K562 (cell line): ENCODE results near the gene PHF12. TPM values are rescaled to one million over a fixed set of nuclear protein-coding genes. Genes with fewer than 3 reads are reported as not detected.

Experiments used
- ARNT ChIP-seq, 2 experiments: fragments of 450-650 bp; IDR thresholded peaks; 2 replicates each; pipeline ENCODE4 v1.6.1; 2016; ENCODE audit warnings: mild to moderate bottlenecking in 1 of 2
- BACH1 ChIP-seq: fragments of 200-800 bp; sonication (Bioruptor generic); IDR thresholded peaks from 2 replicates; pipeline ENCODE4 v1.6.1; 2016; ENCODE audit warnings: missing genetic modification characterization, missing compliant biosample characterization
- CBX1 ChIP-seq: sonication (generic); IDR thresholded peaks from 2 replicates; pipeline ENCODE4 v1.6.1; 2016; ENCODE audit warnings: antibody characterized with exemption, low read depth, mild to moderate bottlenecking
- CEBPG ChIP-seq, 3 experiments: fragments of 200-800 bp in 1 of 3; sonication (Bioruptor generic) in 1 of 3; sonication (generic) in 1 of 3; formaldehyde crosslinking in 1 of 3; IDR thresholded peaks in 2 of 3; conservative IDR thresholded peaks in 1 of 3; 2 replicates each; pipeline versions ENCODE4 v1.6.1 to v1.8.0; 2016 to 2022; ENCODE audit warnings: missing compliant biosample characterization in 2 of 3, missing genetic modification characterization in 2 of 3, mild to moderate bottlenecking in 1 of 3, missing genetic modification reagents in 1 of 3
- DMBX1 ChIP-seq: fragments of 250-450 bp; sonication (Bioruptor Pico); IDR thresholded peaks from 2 replicates; pipeline ENCODE4 v1.8.0; 2022; ENCODE audit warnings: inconsistent platforms, mild to moderate bottlenecking, moderate library complexity, borderline replicate concordance
- EZH2 ChIP-seq: IDR thresholded peaks from 2 replicates; pipeline ENCODE4 v1.6.1; 2012; ENCODE audit warnings: low read depth, mild to moderate bottlenecking, inconsistent platforms, low read length, borderline replicate concordance
- FOSL1 ChIP-seq: fragments of 200-800 bp; sonication (Bioruptor generic); conservative IDR thresholded peaks from 2 replicates; pipeline ENCODE4 v1.6.1; 2016; ENCODE audit warnings: missing genetic modification characterization, missing compliant biosample characterization
- JUND ChIP-seq, 2 experiments: IDR thresholded peaks; 2 replicates in 1 of 2; 3 replicates in 1 of 2; pipeline ENCODE4 v1.6.1; 2011; ENCODE audit warnings: borderline replicate concordance in 2 of 2, low read depth in 2 of 2, low read length in 2 of 2, improper control_type of control experiment in 1 of 2, missing biosample characterization in 1 of 2, missing genetic modification characterization in 1 of 2, missing genetic modification reagents in 1 of 2
- NELFE ChIP-seq: IDR thresholded peaks from 2 replicates; pipeline ENCODE4 v1.6.1; 2011; ENCODE audit warnings: mild to moderate bottlenecking; ENCODE audit not compliant: insufficient read depth, insufficient read length
- NFATC3 ChIP-seq: fragments of 450-650 bp; IDR thresholded peaks from 2 replicates; pipeline ENCODE4 v1.6.1; 2017; ENCODE audit warnings: mild to moderate bottlenecking
- SMAD4 ChIP-seq: fragments of 250-450 bp; sonication (Bioruptor Pico); conservative IDR thresholded peaks from 2 replicates; pipeline ENCODE4 v1.8.0; 2021; ENCODE audit warnings: inconsistent platforms, mild to moderate bottlenecking, moderate library complexity
- TSC22D4 ChIP-seq: fragments of 450-650 bp; IDR thresholded peaks from 2 replicates; pipeline ENCODE4 v1.6.1; 2016; ENCODE audit warnings: missing genetic modification characterization, missing biosample characterization, control low read depth
- XRCC4 ChIP-seq: IDR thresholded peaks from one replicate; pipeline ENCODE4 v1.6.1; 2011; ENCODE audit not compliant: insufficient read depth, insufficient read length; ENCODE audit errors: extremely low read depth
- YY1 ChIP-seq, 3 experiments: IDR thresholded peaks; 2 replicates each; pipeline ENCODE4 v1.6.1; 2011; ENCODE audit warnings: low read length in 2 of 3, mild to moderate bottlenecking in 2 of 3, moderate library complexity in 2 of 3, borderline replicate concordance in 1 of 3, control low read depth in 1 of 3, low read depth in 1 of 3; ENCODE audit not compliant: insufficient read depth in 3 of 3, insufficient replicate concordance in 2 of 3, control insufficient read depth in 1 of 3, insufficient read length in 1 of 3; ENCODE audit errors: extremely low read depth in 1 of 3
- ZBTB17 ChIP-seq: fragments of 450-650 bp; formaldehyde crosslinking; IDR thresholded peaks from 2 replicates; pipeline ENCODE4 v1.4.0; 2020; ENCODE audit warnings: mild to moderate bottlenecking
- ZNF121 ChIP-seq: sonication (generic); formaldehyde crosslinking; conservative IDR thresholded peaks from 2 replicates; pipeline ENCODE4 v1.8.0; 2022; ENCODE audit warnings: missing genetic modification reagents
- ZNF311 ChIP-seq: fragments of 250-450 bp; sonication (Bioruptor Pico); IDR thresholded peaks from 2 replicates; pipeline ENCODE4 v1.4.0; 2020; ENCODE audit warnings: mild to moderate bottlenecking, moderate library complexity
- ZNF592 ChIP-seq: fragments of 450-650 bp; IDR thresholded peaks from 2 replicates; pipeline ENCODE4 v1.6.1; 2017; ENCODE audit warnings: antibody characterized with exemption, mild to moderate bottlenecking
- ZNF639 ChIP-seq, 2 experiments: fragments of 200-800 bp in 1 of 2; sonication (Bioruptor generic) in 1 of 2; sonication (generic) in 1 of 2; formaldehyde crosslinking in 1 of 2; IDR thresholded peaks in 1 of 2; conservative IDR thresholded peaks in 1 of 2; 2 replicates each; pipeline versions ENCODE4 v1.5.0 to v1.6.1; 2016 to 2020; ENCODE audit warnings: missing compliant biosample characterization in 1 of 2, missing genetic modification characterization in 1 of 2, missing genetic modification reagents in 1 of 2
- ZNF699 ChIP-seq: fragments of 250-450 bp; sonication (Bioruptor Pico); IDR thresholded peaks from 2 replicates; pipeline ENCODE4 v1.8.0; 2021; ENCODE audit warnings: mild to moderate bottlenecking, moderate library complexity; ENCODE audit not compliant: insufficient replicate concordance
- ZNF764 ChIP-seq: fragments of 250-450 bp; sonication (Bioruptor Pico); IDR thresholded peaks from 2 replicates; pipeline ENCODE4 v1.4.0; 2020; ENCODE audit warnings: low read depth, mild to moderate bottlenecking, moderate library complexity
- polyA plus RNA-seq, 8 experiments: library from polyadenylated mRNA; depleted of rRNA in 4 of 8; stranded (reverse) in 5 of 8; unstranded in 3 of 8; fragments of >200 nt; fragmentation: Nextera tagmentation in 2 of 8; fragmentation: Illumina TruSeq in 1 of 8; extraction: Ambion mirVana in 2 of 8; extraction: Trizol in 1 of 8; gene quantifications; 2 replicates each; pipeline versions ENCODE4 v1.2.1 to v1.2.3, GENCODE V29; 2011 to 2014; ENCODE audit warnings: inconsistent platforms in 1 of 8, missing spikeins in 1 of 8
- total RNA-seq, 7 experiments: library from RNA; depleted of rRNA in 6 of 7; stranded (reverse); fragments of >200 nt in 6 of 7; fragmentation: Illumina TruSeq in 2 of 7; extraction: Trizol in 2 of 7; gene quantifications; 2 replicates each; pipeline versions ENCODE4 v1.2.1 to v1.2.3, GENCODE V29; 2011 to 2021; ENCODE audit warnings: low replicate concordance in 1 of 7

Gene PHF12
- total and polyA plus RNA-seq, 9 of the 15 experiments (the other 6 are each of a cell fraction or from before 2014, with no cell fraction given), result 0.82 to 31.3 (median 13.5) TPM

- TF ChIP-seq YY1 (IDR thresholded peaks at IDR 0.05; ENCODE audit: borderline replicate concordance in 1 of 3, control insufficient read depth in 1 of 3, extremely low read depth in 1 of 3, insufficient read depth in 3 of 3, insufficient read length in 1 of 3, insufficient replicate concordance in 2 of 3, low read depth in 1 of 3, low read length in 2 of 3) (peak in 1 of 3 experiments; percentile 14), ARNT (IDR thresholded peaks at IDR 0.05) (no peak), ZNF592 (peak; percentile 49; the same call in 1 of the 2 replicates), ZNF639 (CRISPR knock-in tag; conservative IDR thresholded peaks at IDR 0.05 in 1 of 2, IDR thresholded peaks at IDR 0.05 in 1 of 2) (peak in 1 of 2 experiments; percentile 40; a peak in 1 of 4 replicates), ZNF121 (no peak), JUND (IDR thresholded peaks at IDR 0.05; ENCODE audit: borderline replicate concordance, low read depth, low read length) (peak; percentile 81), JUND (tag; IDR thresholded peaks at IDR 0.05; ENCODE audit: borderline replicate concordance, low read depth, low read length) (peak; percentile 71; the same call in 2 of the 3 replicates), NELFE (no peak), XRCC4 (no peak), TSC22D4 (tag) (no peak), EZH2 (no peak), CEBPG (CRISPR knock-in tag; IDR thresholded peaks at IDR 0.05) (no peak), CEBPG (tag; conservative IDR thresholded peaks at IDR 0.05 in 1 of 2, IDR thresholded peaks at IDR 0.05 in 1 of 2) (peak; percentile 78 to 82), ZNF311 (CRISPR knock-in tag) (0 out of 2 replicates have a peak, but pooled peaks have one; percentile 37), SMAD4 (CRISPR knock-in tag) (0 out of 2 replicates have a peak, but pooled peaks have one; percentile 20), ZNF699 (CRISPR knock-in tag) (no peak), ZBTB17 (peak; percentile 24; the same call in 1 of the 2 replicates), ZNF764 (CRISPR knock-in tag) (no peak), NFATC3 (no peak), DMBX1 (CRISPR knock-in tag) (0 out of 2 replicates have a peak, but pooled peaks have one; percentile 24), FOSL1 (tag) (peak; percentile 93), CBX1 (no peak), BACH1 (peak; percentile 55; the same call in 1 of the 2 replicates)
Observed at GRCh38 chr17:28928061-28928460, 23.3 kb downstream of the PHF12 start (continued).
